ENCODE measurements around the gene GRM8.

DNA sequence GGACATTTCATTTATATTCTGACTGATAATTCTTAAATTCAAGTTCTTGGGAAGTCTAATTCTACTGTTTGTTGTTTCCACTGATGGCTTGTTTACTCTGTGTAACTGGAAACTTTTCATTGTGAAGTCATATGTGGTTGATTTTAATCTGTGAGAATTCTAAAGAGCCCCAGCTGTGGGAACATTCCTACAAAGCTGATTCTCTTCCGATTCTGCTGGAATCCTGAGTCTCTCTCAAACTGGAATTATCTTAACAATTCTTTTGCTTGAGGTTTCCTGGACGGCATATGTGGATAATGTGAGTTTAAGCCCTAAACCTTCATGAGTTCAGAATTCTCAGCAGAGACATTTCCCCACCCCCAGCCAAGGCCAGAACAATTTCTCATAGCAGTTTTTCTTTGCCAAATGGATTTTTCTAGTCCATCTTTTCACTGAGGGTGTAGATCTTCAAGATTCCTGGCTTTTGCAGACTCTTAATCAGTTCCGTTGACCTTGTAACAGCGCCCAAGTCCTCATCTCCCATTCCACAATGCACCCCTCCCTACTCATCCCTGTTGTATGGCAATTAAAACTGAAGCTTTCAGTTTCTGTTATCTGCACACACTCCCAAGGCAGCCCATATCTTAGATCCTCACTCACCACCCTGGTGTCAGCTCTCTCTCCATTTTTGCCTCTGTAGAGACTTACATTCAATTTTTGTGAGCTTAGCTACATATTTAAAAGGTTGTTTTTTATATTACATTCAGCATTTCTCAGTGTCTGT, 37.6 kb downstream of the GRM8 start:
- TF ChIP-seq, protein P1, sequence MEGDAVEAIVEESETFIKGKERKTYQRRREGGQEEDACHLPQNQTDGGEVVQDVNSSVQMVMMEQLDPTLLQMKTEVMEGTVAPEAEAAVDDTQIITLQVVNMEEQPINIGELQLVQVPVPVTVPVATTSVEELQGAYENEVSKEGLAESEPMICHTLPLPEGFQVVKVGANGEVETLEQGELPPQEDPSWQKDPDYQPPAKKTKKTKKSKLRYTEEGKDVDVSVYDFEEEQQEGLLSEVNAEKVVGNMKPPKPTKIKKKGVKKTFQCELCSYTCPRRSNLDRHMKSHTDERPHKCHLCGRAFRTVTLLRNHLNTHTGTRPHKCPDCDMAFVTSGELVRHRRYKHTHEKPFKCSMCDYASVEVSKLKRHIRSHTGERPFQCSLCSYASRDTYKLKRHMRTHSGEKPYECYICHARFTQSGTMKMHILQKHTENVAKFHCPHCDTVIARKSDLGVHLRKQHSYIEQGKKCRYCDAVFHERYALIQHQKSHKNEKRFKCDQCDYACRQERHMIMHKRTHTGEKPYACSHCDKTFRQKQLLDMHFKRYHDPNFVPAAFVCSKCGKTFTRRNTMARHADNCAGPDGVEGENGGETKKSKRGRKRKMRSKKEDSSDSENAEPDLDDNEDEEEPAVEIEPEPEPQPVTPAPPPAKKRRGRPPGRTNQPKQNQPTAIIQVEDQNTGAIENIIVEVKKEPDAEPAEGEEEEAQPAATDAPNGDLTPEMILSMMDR (IDR thresholded peaks at IDR 0.05) = no peak
- TF ChIP-seq POLR2A (IDR thresholded peaks at IDR 0.05) = no peak
